Renal cortex interstitium (tissue), 11 donors: ENCODE results near the gene HERPUD1. TPM values are rescaled to one million over a fixed set of nuclear protein-coding genes. Genes with fewer than 3 reads are reported as not detected.
"Not testable (repeated sequence)": the region's sequence is repeated elsewhere in the genome, so short reads cannot be mapped to it uniquely, and the experiment has no call there.

Source experiments
- DNase-seq, 11 donors: peaks; one replicate each; pipeline ENCODE4 v3.0.0-alpha.2; 2013; ENCODE audit warnings: low read depth in 9 of 11, low spot score in 4 of 11; ENCODE audit errors: extremely low read depth in 1 of 11
- polyA plus RNA-seq, 3 donors: library from polyadenylated mRNA; unstranded; fragments of 120-200 nt; gene quantifications; one replicate each; pipeline ENCODE4 v1.2.1, GENCODE V29; 2013; ENCODE audit not compliant: insufficient read length in 3 of 3

HERPUD1 gene
- polyA plus RNA-seq, 3 donors, result 111 to 145 (median 131) TPM

GRCh38 chr16:56969769-56970168, 37.8 kb downstream of the HERPUD1 start:
- no peak for DNase-seq

GRCh38 chr16:56970934-56971767, 39.2 kb downstream of the HERPUD1 start:
- DNase-seq, result no peak

- DNase-seq, result no peak
These were observed 39.8 kb downstream of the HERPUD1 start for GRCh38 chr16:56971768-56972043.

GRCh38 chr16:56972403-56973293, 40.7 kb downstream of the HERPUD1 start:
- no peak for DNase-seq

GRCh38 chr16:56973294-56973689, 41.4 kb downstream of the HERPUD1 start:
- no peak for DNase-seq

GRCh38 chr16:56973899-56974298, 42.0 kb downstream of the HERPUD1 start:
- not testable (repeated sequence) for DNase-seq

GRCh38 chr16:56974549-56975300, 42.8 kb downstream of the HERPUD1 start:
- DNase-seq, result no peak

GRCh38 chr16:56975714-56976113, 43.8 kb downstream of the HERPUD1 start:
- no peak for DNase-seq

- no peak for DNase-seq
These were observed 45.3 kb downstream of the HERPUD1 start for GRCh38 chr16:56977216-56977615.

- no peak for DNase-seq
These were observed 46.0 kb downstream of the HERPUD1 start for GRCh38 chr16:56977823-56978430.

- no peak for DNase-seq
These were observed 48.2 kb downstream of the HERPUD1 start for GRCh38 chr16:56980201-56980535.

- no peak for DNase-seq
These were observed 49.1 kb downstream of the HERPUD1 start for GRCh38 chr16:56980792-56981724.

GRCh38 chr16:56981729-56982271, 49.9 kb downstream of the HERPUD1 start:
- no peak for DNase-seq

- no peak for DNase-seq
These were observed 50.8 kb downstream of the HERPUD1 start for GRCh38 chr16:56982695-56983094.

- DNase-seq, result no peak
These were observed 51.3 kb downstream of the HERPUD1 start for GRCh38 chr16:56983211-56983751.

GRCh38 chr16:56984639-56985038, 52.7 kb downstream of the HERPUD1 start:
- no peak for DNase-seq

- DNase-seq, result no peak
These were observed 53.5 kb downstream of the HERPUD1 start for GRCh38 chr16:56985288-56985961.
